Skeletal muscle satellite cell (primary cell): ENCODE results near the gene PLA2G1B.
A peak's percentile ranks its signal among the peaks of the same experiment; 100 is the strongest.

Experiments used
- H3K27me3 ChIP-seq: 2 replicates; pipeline ENCODE4 v1.7.0; 2013; ENCODE audit warnings: low read length; ENCODE audit not compliant: control insufficient read depth, insufficient read depth
- H3K36me3 ChIP-seq: 2 replicates; pipeline ENCODE4 v1.7.0; 2013; ENCODE audit warnings: mild to moderate bottlenecking, control low read depth, low read length; ENCODE audit not compliant: insufficient read depth
- H3K4me1 ChIP-seq: 2 replicates; pipeline ENCODE4 v1.7.0; 2013; ENCODE audit warnings: low read length; ENCODE audit not compliant: control insufficient read depth, insufficient read depth
- H3K4me2 ChIP-seq: 2 replicates; pipeline ENCODE4 v1.7.0; 2013; ENCODE audit warnings: mild to moderate bottlenecking, low read length
- H3K4me3 ChIP-seq: 2 replicates; pipeline ENCODE4 v1.7.0; 2013; ENCODE audit warnings: low read length
- H3K9ac ChIP-seq: 2 replicates; pipeline ENCODE4 v1.7.0; 2013; ENCODE audit warnings: mild to moderate bottlenecking, low read depth, low read length, moderate library complexity
- H3K9me3 ChIP-seq: replicated peaks from 2 replicates; pipeline ENCODE4 v1.7.0; 2013; ENCODE audit warnings: mild to moderate bottlenecking, control low read depth, low read length

The PLA2G1B gene

DNA sequence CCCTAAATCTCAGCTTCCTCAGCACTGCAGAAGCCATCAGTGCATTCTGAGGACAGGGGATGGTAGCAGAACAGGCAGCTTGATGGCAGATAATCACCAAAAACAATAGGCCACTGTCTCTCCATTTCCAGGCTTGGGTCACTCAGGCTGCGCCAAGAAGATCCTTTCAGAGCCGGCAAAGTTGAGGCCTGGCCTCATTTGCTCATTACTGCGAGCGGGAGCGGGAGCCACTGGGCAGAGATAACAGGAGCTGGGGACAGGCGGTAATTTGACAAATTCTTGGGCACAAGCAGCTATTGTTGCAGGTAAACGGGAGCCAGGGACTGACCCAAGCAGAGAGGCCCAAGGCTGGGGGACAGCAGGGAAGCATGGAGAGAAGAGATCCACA, 39.3 kb upstream of the PLA2G1B start:
- Histone ChIP-seq H3K4me2 (no peak overlapping the region), H3K27me3 (peaks cover 75% of the 10 kb centered on the region), H3K4me3 (no peak overlapping the region), H3K4me1 (peaks cover 2% of the 10 kb centered on the region), H3K9me3 (no peaks in the 10 kb centered on the region), H3K9ac (no peak overlapping the region), H3K36me3 (no peaks in the 10 kb centered on the region)

GRCh38 chr12:120366341-120366705, 38.7 kb upstream of the PLA2G1B start:
- Histone ChIP-seq H3K4me2 (no peak overlapping the region), H3K9me3 (no peaks in the 10 kb centered on the region), H3K36me3 (no peaks in the 10 kb centered on the region), H3K9ac (no peak overlapping the region), H3K27me3 (peaks cover 71% of the 10 kb centered on the region), H3K4me1 (peaks cover 5% of the 10 kb centered on the region), H3K4me3 (no peak overlapping the region)

DNA sequence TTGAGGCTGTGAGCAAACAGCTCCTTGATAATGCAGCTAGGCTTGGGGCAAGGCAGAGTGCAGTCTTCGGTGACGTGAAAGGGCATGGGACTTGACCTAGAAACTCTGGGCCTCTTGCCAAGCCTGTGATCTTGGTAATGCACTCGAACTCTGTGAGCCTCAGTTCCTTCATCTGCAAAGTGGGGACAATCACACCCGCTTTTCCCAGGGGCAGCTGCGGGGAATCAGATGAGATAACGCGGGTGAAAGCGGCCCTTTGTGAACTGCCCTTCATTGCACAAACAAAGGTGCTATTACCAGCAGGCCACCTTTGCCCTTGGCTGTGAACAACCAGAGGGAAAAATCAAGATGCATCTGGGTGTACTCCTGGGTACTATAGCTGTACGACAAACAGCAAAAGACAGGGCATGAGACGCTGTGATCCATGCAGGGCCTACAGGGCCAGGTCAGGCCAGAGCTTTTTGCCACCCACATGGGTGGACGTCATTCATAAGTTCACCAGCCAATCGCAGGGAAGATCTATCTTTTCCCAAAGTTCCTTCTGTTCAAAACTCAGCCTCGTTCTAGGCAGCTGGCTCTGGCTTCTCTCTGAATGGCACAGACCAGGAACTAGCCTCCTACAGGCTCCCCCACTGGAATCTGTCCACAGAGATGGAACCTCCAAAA, 38.2 kb upstream of the PLA2G1B start:
- Histone ChIP-seq H3K9ac (no peak overlapping the region), H3K27me3 (peaks cover 70% of the 10 kb centered on the region), H3K9me3 (no peaks in the 10 kb centered on the region), H3K4me1 (peaks cover 5% of the 10 kb centered on the region), H3K36me3 (no peaks in the 10 kb centered on the region), H3K4me2 (no peak overlapping the region), H3K4me3 (no peak overlapping the region)

DNA sequence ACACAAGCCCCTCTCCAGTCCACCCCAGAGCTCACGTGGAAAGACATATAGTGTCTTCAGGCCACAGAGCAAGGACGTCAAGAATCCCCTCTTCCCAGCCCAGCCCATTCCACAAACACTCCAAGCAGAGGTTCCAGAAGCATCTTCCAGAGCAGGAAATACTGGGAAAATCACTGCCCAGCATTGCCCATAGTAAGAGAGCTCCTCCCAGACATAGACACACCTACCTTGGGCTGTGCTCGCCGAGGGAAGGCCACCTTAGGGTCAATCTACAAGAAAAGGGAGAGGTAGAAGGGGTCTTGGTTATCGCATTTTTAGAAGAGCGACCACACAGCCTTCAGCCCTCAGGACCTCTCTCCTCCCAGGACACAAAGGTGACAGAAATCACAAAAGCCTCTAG, 36.9 kb upstream of the PLA2G1B start:
- Histone ChIP-seq H3K9ac (no peak overlapping the region), H3K4me1 (peaks cover 5% of the 10 kb centered on the region), H3K4me3 (no peak overlapping the region), H3K9me3 (no peaks in the 10 kb centered on the region), H3K4me2 (no peak overlapping the region), H3K27me3 (peaks cover 59% of the 10 kb centered on the region), H3K36me3 (no peaks in the 10 kb centered on the region)

DNA sequence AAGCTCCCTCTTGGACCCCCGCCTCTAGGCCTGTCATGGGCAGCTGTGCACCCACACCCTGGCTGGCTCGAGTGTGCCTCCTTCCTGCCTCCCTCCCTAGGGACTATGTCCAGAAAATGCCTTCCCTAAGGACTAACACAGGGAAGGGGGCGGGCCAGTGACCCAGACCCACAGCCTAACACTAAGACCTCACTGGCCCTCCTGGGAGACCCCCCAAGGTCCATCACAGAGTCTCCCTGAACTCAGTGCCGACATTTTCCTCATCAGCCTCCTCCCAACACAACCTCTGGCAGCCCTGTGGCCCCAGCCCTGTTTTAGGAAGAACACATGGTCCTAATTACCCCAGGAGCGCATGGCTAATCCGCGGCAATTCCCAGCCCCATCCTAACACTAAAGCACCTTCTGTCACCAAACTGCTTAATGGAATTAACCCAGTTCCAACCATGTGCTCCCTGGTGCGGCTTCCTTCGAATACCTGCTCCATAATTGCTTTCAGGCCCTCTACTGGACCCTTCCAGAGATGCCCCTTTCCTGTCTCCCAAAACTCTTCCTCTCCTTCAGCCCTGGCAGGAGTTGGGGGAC, 35.8 kb upstream of the PLA2G1B start:
- Histone ChIP-seq H3K9me3 (no peaks in the 10 kb centered on the region), H3K4me2 (no peak overlapping the region), H3K9ac (no peak overlapping the region), H3K4me1 (peaks cover 5% of the 10 kb centered on the region), H3K4me3 (no peak overlapping the region), H3K36me3 (no peaks in the 10 kb centered on the region), H3K27me3 (peaks cover 56% of the 10 kb centered on the region)

- H3K36me3 ChIP-seq, result no peaks in the 10 kb centered on the region
- peaks cover 5% of the 10 kb centered on the region for H3K4me1 ChIP-seq
- H3K9me3 ChIP-seq, result no peaks in the 10 kb centered on the region
- H3K4me3 ChIP-seq, result no peak overlapping the region
- no peak overlapping the region for H3K9ac ChIP-seq
- no peak overlapping the region for H3K4me2 ChIP-seq
- peaks cover 59% of the 10 kb centered on the region for H3K27me3 ChIP-seq
Observed at GRCh38 chr12:120362516-120363273, 35.1 kb upstream of the PLA2G1B start.

- Histone ChIP-seq H3K4me1 (peaks cover 7% of the 10 kb centered on the region), H3K4me3 (peak overlapping the region; percentile 61), H3K36me3 (no peaks in the 10 kb centered on the region), H3K27me3 (peaks cover 49% of the 10 kb centered on the region), H3K9me3 (no peaks in the 10 kb centered on the region), H3K4me2 (peak overlapping the region; percentile 79), H3K9ac (peak overlapping the region; percentile 63)
Observed at GRCh38 chr12:120361506-120362208, 34.1 kb upstream of the PLA2G1B start.

GRCh38 chr12:120359128-120359527, 31.5 kb upstream of the PLA2G1B start:
- no peak overlapping the region for H3K9ac ChIP-seq
- peaks cover 8% of the 10 kb centered on the region for H3K4me1 ChIP-seq
- H3K36me3 ChIP-seq, result no peaks in the 10 kb centered on the region
- H3K27me3 ChIP-seq, result peaks cover 31% of the 10 kb centered on the region
- no peaks in the 10 kb centered on the region for H3K9me3 ChIP-seq
- no peak overlapping the region for H3K4me3 ChIP-seq
- no peak overlapping the region for H3K4me2 ChIP-seq

DNA sequence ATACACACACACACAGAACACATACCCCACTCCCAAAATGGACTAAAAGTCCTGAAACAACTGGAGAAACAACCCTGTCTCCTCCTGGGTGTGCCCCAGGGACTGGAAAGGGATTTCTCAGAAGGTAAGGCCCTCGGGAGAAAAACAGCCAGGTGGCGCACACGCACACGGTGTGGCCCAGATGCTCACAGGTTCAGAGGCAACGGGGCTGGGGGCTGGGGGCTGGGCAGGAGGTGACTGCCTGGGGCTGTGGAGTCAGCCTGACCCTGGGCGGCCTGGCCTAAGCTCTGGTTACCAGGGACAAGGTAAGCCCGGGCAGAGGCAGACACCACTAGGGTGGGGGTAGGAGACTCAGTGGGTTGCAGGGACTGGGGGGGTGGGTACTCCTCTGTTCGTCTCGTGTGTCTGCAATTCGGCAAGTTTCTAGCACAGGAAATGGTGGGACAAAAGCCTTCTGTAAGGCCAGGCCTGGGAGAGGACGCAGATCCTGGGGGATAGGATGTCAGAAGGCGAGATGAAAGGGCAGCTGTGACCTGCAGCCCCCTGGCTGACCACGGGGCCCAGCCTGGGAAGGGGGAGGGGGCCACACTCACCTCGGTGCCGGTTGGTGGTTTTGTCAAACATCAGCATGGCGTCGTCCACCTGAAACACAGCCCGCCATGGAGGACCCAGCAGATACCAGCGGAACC, 31.0 kb upstream of the PLA2G1B start:
- H3K9ac ChIP-seq, result no peak overlapping the region
- no peaks in the 10 kb centered on the region for H3K36me3 ChIP-seq
- no peak overlapping the region for H3K4me3 ChIP-seq
- H3K4me1 ChIP-seq, result peaks cover 8% of the 10 kb centered on the region
- no peaks in the 10 kb centered on the region for H3K9me3 ChIP-seq
- peaks cover 28% of the 10 kb centered on the region for H3K27me3 ChIP-seq
- H3K4me2 ChIP-seq, result no peak overlapping the region

GRCh38 chr12:120357104-120357503, 29.5 kb upstream of the PLA2G1B start:
- Histone ChIP-seq H3K27me3 (peaks cover 19% of the 10 kb centered on the region), H3K36me3 (no peaks in the 10 kb centered on the region), H3K9ac (no peak overlapping the region), H3K4me3 (no peak overlapping the region), H3K4me2 (no peak overlapping the region), H3K4me1 (peaks cover 12% of the 10 kb centered on the region), H3K9me3 (no peaks in the 10 kb centered on the region)

GRCh38 chr12:120356567-120357030, 29.0 kb upstream of the PLA2G1B start:
- Histone ChIP-seq H3K9ac (no peak overlapping the region), H3K36me3 (no peaks in the 10 kb centered on the region), H3K4me3 (no peak overlapping the region), H3K4me2 (peak overlapping the region; percentile 39), H3K9me3 (no peaks in the 10 kb centered on the region), H3K4me1 (peaks cover 11% of the 10 kb centered on the region), H3K27me3 (peaks cover 16% of the 10 kb centered on the region)
